Right cardiac atrium (tissue), 5 donors: Measurements from ENCODE around the gene DMTF1. TPM values are rescaled to one million over a fixed set of nuclear protein-coding genes. Genes with fewer than 3 reads are reported as not detected.

ENCODE experiments used
- ATAC-seq, 2 donors: fragments of 200-7000 bp; cut with Tn5 transposase; one replicate each; pipeline versions ENCODE4 v1.8.0 to v1.9.1; 2020; ENCODE audit warnings: moderate library complexity in 2 of 2, mild to moderate bottlenecking in 1 of 2
- DNase-seq, 3 donors: peaks; one replicate each; pipeline ENCODE4 v3.0.0-alpha.2; 2020
- H3K27ac ChIP-seq: one replicate; pipeline ENCODE4 v1.5.1; 2013; ENCODE audit warnings: mild to moderate bottlenecking, low read length, control low read depth, moderate library complexity
- H3K27me3 ChIP-seq: one replicate; pipeline ENCODE4 v1.6.1; 2013; ENCODE audit not compliant: control insufficient read depth, insufficient read depth
- H3K4me1 ChIP-seq: one replicate; pipeline ENCODE4 v1.6.1; 2013; ENCODE audit warnings: low read length; ENCODE audit not compliant: control insufficient read depth, insufficient read depth
- H3K4me3 ChIP-seq: one replicate; pipeline ENCODE4 v1.5.1; 2013; ENCODE audit warnings: low read length, control low read depth
- H3K9me3 ChIP-seq: one replicate; pipeline ENCODE4 v1.6.1; 2013; ENCODE audit warnings: low read length; ENCODE audit not compliant: control insufficient read depth
- WGBS: extraction: QIAGEN DNeasy Blood & Tissue Kit; methylation state at CpG from one replicate; pipeline ENCODE4 v1.1.7; 2013; 5-methylcytosine and 5-hydroxymethylcytosine counted together
- intact Hi-C, 4 donors: fragments of 100-400 bp; cut with DNase I; formaldehyde crosslinking; loops; one replicate each; pipeline versions ENCODE4 v1.11.0 to v1.14.0; 2022 to 2023
- polyA plus RNA-seq: library from polyadenylated mRNA; stranded (reverse); fragments of 200-250 nt; gene quantifications from one replicate; pipeline ENCODE4 v1.2.3, GENCODE V29; 2013
- total RNA-seq, 4 donors: library from RNA; stranded (reverse); fragmentation: NEBNext Ultra II Directional; extraction: Animal tissue kit (Norgen Biotek cat#: 25700); gene quantifications; one replicate each; pipeline ENCODE4 v1.2.1, GENCODE V29; 2021
- donor health status: healthy with polysubstance abuse.
- donor health status: DM: no; HTN: yes; CAD: no.
- donor health status: DM: no; HTN: no; CAD: no.
- donor health status: DM: no; HTN: yes; CAD: no; lungs with severe emphysema.
- donor health status: DM: yes; HTN: yes; CAD: no.

The DMTF1 gene
- total and polyA plus RNA-seq, 5 donors, result 23.7 to 36.5 (median 35.9) TPM

DNA sequence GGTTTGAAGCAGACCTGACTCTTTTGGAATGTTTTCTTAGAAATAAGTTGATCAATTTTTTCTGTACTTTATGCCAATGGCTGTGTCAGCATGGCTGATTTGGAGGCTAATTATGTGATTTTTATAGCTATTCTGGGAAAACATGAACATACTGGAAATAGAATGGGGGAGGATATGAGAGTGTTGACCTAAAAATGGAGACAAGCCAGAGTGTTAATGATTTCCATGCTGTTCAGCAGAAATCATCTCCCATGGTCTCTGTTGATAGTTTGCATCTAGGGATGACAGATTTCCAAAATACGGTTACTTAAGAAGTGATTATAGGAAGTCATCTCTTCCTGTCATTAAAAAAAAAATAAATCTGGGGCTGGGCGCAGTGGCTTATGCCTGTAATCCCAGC lies 32.7 kb upstream of the DMTF1 start:
- H3K27me3 ChIP-seq, result no peaks in the 10 kb centered on the region
- WGBS, result 45% methylated on average over 2 of the region's 2 CpGs
- DNase-seq (no peak), ATAC-seq (no peak)
- no peak overlapping the region for H3K4me3 ChIP-seq
- H3K9me3 ChIP-seq, result no peaks in the 10 kb centered on the region
- H3K4me1 ChIP-seq, result no peaks in the 10 kb centered on the region
- intact Hi-C loops, result no loop called here
- H3K27ac ChIP-seq, result no peak overlapping the region

DNA sequence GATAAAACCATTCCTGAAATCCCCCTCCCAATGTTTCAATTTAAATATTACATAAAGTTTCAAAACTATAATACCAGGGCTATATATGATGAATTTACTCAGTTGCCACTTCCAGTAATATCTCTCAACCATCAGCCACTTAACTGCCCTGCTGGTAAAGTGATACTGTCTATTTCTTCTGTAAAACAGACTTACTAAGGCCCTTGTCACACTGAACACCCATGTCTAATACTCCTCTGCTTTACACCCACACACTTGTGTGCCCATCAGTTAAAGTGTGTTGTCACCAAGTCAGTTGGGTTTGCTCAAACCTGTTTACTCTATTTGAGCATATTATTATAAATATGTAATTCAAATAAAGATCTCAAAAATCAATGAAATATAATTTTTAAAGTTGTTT lies 29.1 kb upstream of the DMTF1 start:
- no peaks in the 10 kb centered on the region for H3K27me3 ChIP-seq
- DNase-seq (no peak), ATAC-seq (no peak)
- intact Hi-C loops, result no loop called here
- H3K9me3 ChIP-seq, result no peaks in the 10 kb centered on the region
- no peak overlapping the region for H3K4me3 ChIP-seq
- H3K27ac ChIP-seq, result no peak overlapping the region
- H3K4me1 ChIP-seq, result no peaks in the 10 kb centered on the region

GRCh38 chr7:87127019-87127418 lies 25.2 kb upstream of the DMTF1 start:
- H3K4me3 ChIP-seq, result no peak overlapping the region
- WGBS, result 98% methylated on average over 7 of the region's 7 CpGs
- ATAC-seq, result no peak

GRCh38 chr7:87128861-87129267 lies 23.4 kb upstream of the DMTF1 start:
- Histone ChIP-seq H3K4me1 (peaks cover 1% of the 10 kb centered on the region), H3K4me3 (no peak overlapping the region), H3K9me3 (no peaks in the 10 kb centered on the region), H3K27me3 (no peaks in the 10 kb centered on the region), H3K27ac (no peak overlapping the region)
- WGBS, result 46% methylated on average over 4 of the region's 4 CpGs
- intact Hi-C loops, result no loop called here
- ATAC-seq (no peak), DNase-seq (no peak)

More at GRCh38 chr7:87127019-87127418, 25.2 kb upstream of the DMTF1 start:
- no peak for DNase-seq
- no peaks in the 10 kb centered on the region for H3K27me3 ChIP-seq
- no peaks in the 10 kb centered on the region for H3K9me3 ChIP-seq
- intact Hi-C loops, result no loop called here
- peaks cover 1% of the 10 kb centered on the region for H3K4me1 ChIP-seq
- H3K27ac ChIP-seq, result no peak overlapping the region

- Histone ChIP-seq H3K27ac (no peak overlapping the region), H3K9me3 (no peaks in the 10 kb centered on the region), H3K4me1 (peaks cover 1% of the 10 kb centered on the region), H3K4me3 (no peak overlapping the region), H3K27me3 (no peaks in the 10 kb centered on the region)
- intact Hi-C loops, result no loop called here
- ATAC-seq (no peak), DNase-seq (no peak)
- 85% methylated on average over 3 of the region's 3 CpGs for WGBS
Observed at GRCh38 chr7:87129332-87129731, 22.9 kb upstream of the DMTF1 start.

DNA sequence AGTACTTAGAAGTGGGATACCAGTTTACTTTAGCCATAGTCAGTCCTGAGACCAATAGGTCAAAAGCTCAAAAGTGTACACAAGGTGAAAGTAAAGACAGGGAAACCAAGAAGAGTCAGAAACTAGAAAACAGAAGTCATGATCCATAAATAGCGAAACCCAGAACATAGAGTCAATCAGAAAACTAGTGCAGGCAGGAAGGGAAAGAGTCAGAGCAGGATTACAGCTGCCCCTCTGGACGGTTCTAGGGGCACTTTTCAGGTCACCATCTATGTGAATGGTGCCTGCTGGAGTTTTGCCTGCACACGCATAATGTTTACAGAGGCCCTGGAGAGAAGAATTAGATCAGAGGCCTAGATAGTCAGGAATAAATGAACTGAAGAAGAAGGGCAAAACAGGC lies 22.4 kb upstream of the DMTF1 start:
- ATAC-seq (no peak), DNase-seq (no peak)
- Histone ChIP-seq H3K9me3 (no peaks in the 10 kb centered on the region), H3K27ac (no peak overlapping the region), H3K27me3 (no peaks in the 10 kb centered on the region), H3K4me1 (peaks cover 1% of the 10 kb centered on the region), H3K4me3 (no peak overlapping the region)
- intact Hi-C loops, result loop anchor here in 1 of 4 donors (10.0 kb wide), 1 partner anchor 55 kb away; no protein-coding TSS in a partner anchor
- 72% methylated on average over 3 of the region's 3 CpGs for WGBS

- Histone ChIP-seq H3K4me3 (no peak overlapping the region), H3K4me1 (peaks cover 1% of the 10 kb centered on the region), H3K27ac (no peak overlapping the region), H3K9me3 (no peaks in the 10 kb centered on the region), H3K27me3 (no peaks in the 10 kb centered on the region)
- DNase-seq (no peak), ATAC-seq (no peak)
- 55% methylated on average over 3 of the region's 3 CpGs for WGBS
- intact Hi-C loops, result loop anchor here in 1 of 4 donors (10.0 kb wide), 1 partner anchor 57 kb away; no protein-coding TSS in a partner anchor
Observed at GRCh38 chr7:87131771-87132170, 20.5 kb upstream of the DMTF1 start.

GRCh38 chr7:87137271-87137670 lies 15.0 kb upstream of the DMTF1 start:
- Histone ChIP-seq H3K4me3 (no peak overlapping the region), H3K27me3 (no peaks in the 10 kb centered on the region), H3K9me3 (no peaks in the 10 kb centered on the region), H3K27ac (no peak overlapping the region), H3K4me1 (no peaks in the 10 kb centered on the region)
- intact Hi-C loops, result loop anchor here in 1 of 4 donors (10.0 kb wide), 1 partner anchor 62 kb away; no protein-coding TSS in a partner anchor
- DNase-seq, result no peak
- no peak for ATAC-seq

- H3K9me3 ChIP-seq, result no peaks in the 10 kb centered on the region
- H3K27ac ChIP-seq, result no peak overlapping the region
- WGBS, result 49% methylated on average over 1 of the region's 1 CpG
- ATAC-seq (no peak), DNase-seq (no peak)
- H3K4me3 ChIP-seq, result no peak overlapping the region
- intact Hi-C loops, result loop anchor here in 1 of 4 donors (10.0 kb wide), 1 partner anchor 65 kb away; no protein-coding TSS in a partner anchor
- no peaks in the 10 kb centered on the region for H3K27me3 ChIP-seq
- no peaks in the 10 kb centered on the region for H3K4me1 ChIP-seq
Observed at GRCh38 chr7:87139514-87139913, 12.7 kb upstream of the DMTF1 start.

DNA sequence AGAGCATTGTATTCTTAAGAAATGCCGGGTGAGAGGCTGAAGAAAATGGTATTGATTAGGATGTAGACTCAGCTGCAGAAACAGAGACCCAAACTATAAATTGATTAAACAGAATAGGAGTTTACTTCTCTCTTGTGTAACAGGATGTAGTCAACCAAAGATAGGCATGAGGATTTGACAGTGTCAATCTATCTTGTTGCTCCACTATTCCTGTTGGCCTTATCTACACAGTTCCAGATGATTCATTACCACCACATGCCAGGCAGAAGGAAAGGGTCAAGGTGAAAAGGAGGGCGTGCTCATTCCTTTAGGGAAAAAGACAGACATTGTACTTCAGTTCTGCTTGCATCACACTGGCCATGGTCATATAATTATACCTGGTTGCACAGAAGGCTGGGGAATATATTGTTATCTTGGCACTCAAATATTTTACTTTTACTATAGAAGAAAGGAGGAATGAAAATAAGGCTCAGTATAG lies 11.9 kb upstream of the DMTF1 start:
- Histone ChIP-seq H3K9me3 (no peaks in the 10 kb centered on the region), H3K4me1 (no peaks in the 10 kb centered on the region), H3K27me3 (no peaks in the 10 kb centered on the region), H3K27ac (no peak overlapping the region), H3K4me3 (no peak overlapping the region)
- intact Hi-C loops, result no loop called here
- no peak for DNase-seq
- WGBS, result 55% methylated on average over 2 of the region's 2 CpGs
- ATAC-seq, result no peak

DNA sequence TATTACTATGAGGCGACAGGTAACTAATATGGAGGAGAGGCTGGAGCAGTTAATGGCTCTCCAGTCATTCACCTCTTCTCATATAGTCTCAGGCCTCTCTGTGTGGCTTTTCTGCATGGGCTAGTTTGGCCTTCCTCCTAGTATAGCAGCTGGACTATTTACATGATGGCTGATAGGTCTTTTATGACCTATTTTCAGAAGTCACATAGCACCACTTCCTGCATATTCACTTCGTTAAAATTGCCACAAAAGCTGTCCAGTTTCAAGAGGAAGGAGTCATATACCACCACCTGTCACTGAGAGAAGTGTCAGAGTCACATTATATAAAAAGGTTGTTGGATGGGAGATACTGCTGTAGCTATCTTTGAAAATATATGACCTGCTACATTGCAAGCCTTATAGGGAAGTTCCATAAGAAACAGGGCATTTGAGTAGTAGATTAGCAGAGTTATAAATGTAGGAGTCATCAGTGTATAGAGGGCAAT lies 8.0 kb upstream of the DMTF1 start:
- no peak overlapping the region for H3K4me3 ChIP-seq
- 55% methylated on average over 2 of the region's 2 CpGs for WGBS
- H3K27me3 ChIP-seq, result no peaks in the 10 kb centered on the region
- ATAC-seq (no peak), DNase-seq (no peak)
- H3K27ac ChIP-seq, result no peak overlapping the region
- intact Hi-C loops, result no loop called here
- no peaks in the 10 kb centered on the region for H3K9me3 ChIP-seq
- H3K4me1 ChIP-seq, result no peaks in the 10 kb centered on the region
